ENCODE data around the gene CYP2W1. TPM values are rescaled to one million over a fixed set of nuclear protein-coding genes. Genes with fewer than 3 reads are reported as not detected.

CYP2W1 gene
- total RNA-seq, 1 donor from 2014 or later, result 15.3 TPM

GRCh38 chr7:1010226-1010625 is 27.2 kb downstream of the CYP2W1 start:
- H3K9me3 Mint-ChIP-seq, result no peaks in the 10 kb centered on the region
- peaks cover 15% of the 10 kb centered on the region for H3K4me1 Mint-ChIP-seq (ENCODE audit: unreplicated experiment)
- H3K36me3 Mint-ChIP-seq, result no peaks in the 10 kb centered on the region
- H3K4me3 Mint-ChIP-seq, result no peak overlapping the region
- H3K27ac Mint-ChIP-seq, result no peak overlapping the region
- no peak for TF ChIP-seq CTCF (conservative IDR thresholded peaks at IDR 0.05)
- no peak for DNase-seq (ENCODE audit: extremely low spot score, unreplicated experiment)
- H3K27me3 Mint-ChIP-seq, result no peaks in the 10 kb centered on the region

DNA sequence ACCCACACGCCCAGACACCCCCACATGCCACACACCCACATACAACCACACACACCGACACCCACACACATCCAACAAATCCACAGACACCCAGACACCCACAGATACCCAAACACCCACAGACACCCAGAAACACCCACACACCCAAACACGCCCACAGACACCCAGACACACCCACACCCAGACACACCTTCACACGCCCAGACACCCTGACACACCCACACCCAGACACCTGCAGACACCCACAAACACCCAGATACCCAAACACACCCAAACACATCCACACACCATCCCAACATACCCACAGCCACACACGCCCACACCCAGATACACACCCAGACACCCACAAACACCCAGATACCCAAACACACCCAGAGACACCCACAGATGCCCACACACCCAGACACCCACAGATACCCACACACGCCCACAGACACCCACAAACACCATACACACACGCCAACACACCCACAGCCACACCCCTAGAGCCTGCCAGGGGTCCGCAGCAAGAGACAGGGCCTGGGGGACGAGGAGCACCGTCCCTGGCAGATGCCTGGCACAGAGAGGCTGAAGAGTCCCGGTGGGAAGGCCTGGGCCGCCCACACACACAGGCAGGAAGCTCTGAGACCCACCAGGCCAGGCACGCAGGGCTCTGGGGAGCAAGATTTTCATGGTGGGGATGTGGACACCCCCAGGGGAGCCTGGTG is 28.5 kb downstream of the CYP2W1 start:
- DNase-seq (ENCODE audit: extremely low spot score, unreplicated experiment), result no peak

DNA sequence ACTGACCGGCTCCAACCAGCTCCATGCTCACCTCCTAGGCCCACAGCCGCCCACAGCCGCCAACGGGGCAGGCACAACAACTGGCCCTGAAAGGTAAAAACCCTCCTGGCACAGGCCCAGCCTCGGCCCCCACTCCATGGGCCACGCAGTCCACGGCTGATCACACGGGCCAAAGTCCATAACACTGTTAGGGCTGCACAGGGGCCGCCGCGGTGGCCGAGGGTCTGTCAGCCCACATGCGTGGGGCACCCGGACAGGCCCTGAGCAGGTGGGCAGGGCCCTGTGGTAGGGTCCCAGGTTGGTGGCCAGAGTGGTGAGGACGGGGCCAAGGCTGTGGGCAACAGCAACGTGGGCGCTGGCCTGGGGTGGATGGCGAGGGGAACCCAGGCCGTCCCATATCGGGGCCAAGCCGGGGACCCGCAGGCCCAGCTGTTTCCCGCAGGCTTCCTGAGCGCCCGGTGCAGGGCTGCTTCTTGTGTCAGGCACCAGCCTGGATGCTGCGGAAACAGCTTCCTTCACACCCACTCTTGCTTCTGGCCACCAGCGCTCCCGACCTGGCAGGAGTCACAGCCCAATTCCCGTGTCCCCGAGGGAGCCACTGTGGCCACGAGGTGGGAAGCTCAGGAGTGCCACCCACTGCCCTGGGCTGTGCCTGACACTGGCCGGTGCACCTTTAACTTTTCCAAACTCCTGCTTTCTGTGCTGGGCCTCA is 29.2 kb downstream of the CYP2W1 start:
- no peaks in the 10 kb centered on the region for H3K36me3 Mint-ChIP-seq
- no peaks in the 10 kb centered on the region for H3K9me3 Mint-ChIP-seq
- no peak for TF ChIP-seq CTCF (conservative IDR thresholded peaks at IDR 0.05)
- no peak overlapping the region for H3K27ac Mint-ChIP-seq
- no peaks in the 10 kb centered on the region for H3K27me3 Mint-ChIP-seq
- no peak overlapping the region for H3K4me3 Mint-ChIP-seq
- no peak for DNase-seq (ENCODE audit: extremely low spot score, unreplicated experiment)
- peaks cover 10% of the 10 kb centered on the region for H3K4me1 Mint-ChIP-seq (ENCODE audit: unreplicated experiment)

More for the DNA sequence above, 28.5 kb downstream of the CYP2W1 start:
- Mint-ChIP-seq H3K4me3 (no peak overlapping the region), H3K27ac (no peak overlapping the region), H3K9me3 (no peaks in the 10 kb centered on the region), H3K4me1 (ENCODE audit: unreplicated experiment) (peaks cover 10% of the 10 kb centered on the region), H3K36me3 (no peaks in the 10 kb centered on the region), H3K27me3 (no peaks in the 10 kb centered on the region)
- TF ChIP-seq CTCF (conservative IDR thresholded peaks at IDR 0.05), result no peak

GRCh38 chr7:1012716-1013095 is 29.7 kb downstream of the CYP2W1 start:
- DNase-seq (ENCODE audit: extremely low spot score, unreplicated experiment), result no peak
- H3K4me3 Mint-ChIP-seq, result no peak overlapping the region
- no peaks in the 10 kb centered on the region for H3K9me3 Mint-ChIP-seq
- no peaks in the 10 kb centered on the region for H3K27me3 Mint-ChIP-seq
- TF ChIP-seq CTCF (conservative IDR thresholded peaks at IDR 0.05), result no peak
- H3K27ac Mint-ChIP-seq, result no peak overlapping the region
- H3K36me3 Mint-ChIP-seq, result no peaks in the 10 kb centered on the region
- H3K4me1 Mint-ChIP-seq (ENCODE audit: unreplicated experiment), result peaks cover 10% of the 10 kb centered on the region

GRCh38 chr7:1013581-1013980 is 30.6 kb downstream of the CYP2W1 start:
- no peaks in the 10 kb centered on the region for H3K9me3 Mint-ChIP-seq
- no peak for DNase-seq (ENCODE audit: extremely low spot score, unreplicated experiment)
- no peak for TF ChIP-seq CTCF (conservative IDR thresholded peaks at IDR 0.05)
- peak overlapping the region; percentile 78 for H3K27ac Mint-ChIP-seq
- H3K27me3 Mint-ChIP-seq, result no peaks in the 10 kb centered on the region
- H3K4me3 Mint-ChIP-seq, result no peak overlapping the region
- H3K4me1 Mint-ChIP-seq (ENCODE audit: unreplicated experiment), result peaks cover 10% of the 10 kb centered on the region
- H3K36me3 Mint-ChIP-seq, result peaks cover 4% of the 10 kb centered on the region
